ENCODE measurements around the gene FIGLA.

- TF ChIP-seq, protein P1, sequence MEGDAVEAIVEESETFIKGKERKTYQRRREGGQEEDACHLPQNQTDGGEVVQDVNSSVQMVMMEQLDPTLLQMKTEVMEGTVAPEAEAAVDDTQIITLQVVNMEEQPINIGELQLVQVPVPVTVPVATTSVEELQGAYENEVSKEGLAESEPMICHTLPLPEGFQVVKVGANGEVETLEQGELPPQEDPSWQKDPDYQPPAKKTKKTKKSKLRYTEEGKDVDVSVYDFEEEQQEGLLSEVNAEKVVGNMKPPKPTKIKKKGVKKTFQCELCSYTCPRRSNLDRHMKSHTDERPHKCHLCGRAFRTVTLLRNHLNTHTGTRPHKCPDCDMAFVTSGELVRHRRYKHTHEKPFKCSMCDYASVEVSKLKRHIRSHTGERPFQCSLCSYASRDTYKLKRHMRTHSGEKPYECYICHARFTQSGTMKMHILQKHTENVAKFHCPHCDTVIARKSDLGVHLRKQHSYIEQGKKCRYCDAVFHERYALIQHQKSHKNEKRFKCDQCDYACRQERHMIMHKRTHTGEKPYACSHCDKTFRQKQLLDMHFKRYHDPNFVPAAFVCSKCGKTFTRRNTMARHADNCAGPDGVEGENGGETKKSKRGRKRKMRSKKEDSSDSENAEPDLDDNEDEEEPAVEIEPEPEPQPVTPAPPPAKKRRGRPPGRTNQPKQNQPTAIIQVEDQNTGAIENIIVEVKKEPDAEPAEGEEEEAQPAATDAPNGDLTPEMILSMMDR (conservative IDR thresholded peaks at IDR 0.05; ENCODE audit: low read depth, low read length) = no peak
- no peak for TF ChIP-seq EZH2 (IDR thresholded peaks at IDR 0.05; ENCODE audit: borderline replicate concordance, low read depth, low read length, poor library complexity, severe bottlenecking)
Observed at GRCh38 chr2:70772486-70773155, 17.8 kb downstream of the FIGLA start.

Data from A673 (cell line).